ENCODE data around the gene KCNAB1.
"Not testable (repeated sequence)": the region's sequence is repeated elsewhere in the genome, so short reads cannot be mapped to it uniquely, and the experiment has no call there.

Gene KCNAB1

GRCh38 chr3:156180077-156180476 lies 59.7 kb downstream of the KCNAB1 start:
- DNase-seq: no peak

DNA sequence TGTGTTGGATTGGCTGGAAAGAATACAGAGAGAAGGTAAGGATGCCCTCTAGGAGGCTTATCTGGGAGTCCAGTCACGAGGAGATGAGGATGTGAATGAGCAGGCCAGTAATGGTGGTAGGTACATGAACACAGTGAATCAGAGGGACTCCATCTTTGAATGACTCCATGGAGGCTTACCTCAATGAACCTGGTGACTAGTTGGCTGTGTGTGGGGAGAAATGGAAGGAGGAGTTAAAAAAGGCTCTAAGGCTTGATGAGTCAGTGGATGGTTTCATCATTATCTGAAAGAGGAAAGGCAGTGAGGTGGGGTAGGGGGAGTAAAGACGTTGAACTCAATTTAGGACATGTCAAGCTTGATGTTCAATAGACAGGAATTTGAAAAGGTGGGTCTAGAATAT lies 61.1 kb downstream of the KCNAB1 start:
- peak; percentile 1 for DNase-seq

GRCh38 chr3:156183396-156183795 lies 63.0 kb downstream of the KCNAB1 start:
- DNase-seq: no peak

DNA sequence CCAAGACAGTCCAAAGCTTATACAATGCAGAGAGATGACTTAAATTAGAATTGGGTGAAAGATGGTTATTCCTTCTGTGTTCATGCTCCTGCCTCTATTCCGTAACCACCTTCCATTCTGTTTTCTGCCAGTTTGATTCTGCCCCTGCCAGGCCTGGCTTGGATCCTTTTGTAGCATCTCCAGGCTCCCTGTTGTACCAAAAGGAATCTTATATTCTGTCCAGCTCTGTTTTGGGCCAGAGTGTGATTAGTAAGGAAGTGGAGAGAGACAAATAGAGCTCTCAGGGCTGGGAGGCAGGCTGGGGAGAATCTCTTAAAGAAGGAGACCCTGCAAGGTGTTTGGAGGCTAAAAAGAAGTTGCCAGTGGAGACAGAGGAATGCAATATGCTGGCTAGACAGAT lies 63.8 kb downstream of the KCNAB1 start:
- DNase-seq: no peak

DNA sequence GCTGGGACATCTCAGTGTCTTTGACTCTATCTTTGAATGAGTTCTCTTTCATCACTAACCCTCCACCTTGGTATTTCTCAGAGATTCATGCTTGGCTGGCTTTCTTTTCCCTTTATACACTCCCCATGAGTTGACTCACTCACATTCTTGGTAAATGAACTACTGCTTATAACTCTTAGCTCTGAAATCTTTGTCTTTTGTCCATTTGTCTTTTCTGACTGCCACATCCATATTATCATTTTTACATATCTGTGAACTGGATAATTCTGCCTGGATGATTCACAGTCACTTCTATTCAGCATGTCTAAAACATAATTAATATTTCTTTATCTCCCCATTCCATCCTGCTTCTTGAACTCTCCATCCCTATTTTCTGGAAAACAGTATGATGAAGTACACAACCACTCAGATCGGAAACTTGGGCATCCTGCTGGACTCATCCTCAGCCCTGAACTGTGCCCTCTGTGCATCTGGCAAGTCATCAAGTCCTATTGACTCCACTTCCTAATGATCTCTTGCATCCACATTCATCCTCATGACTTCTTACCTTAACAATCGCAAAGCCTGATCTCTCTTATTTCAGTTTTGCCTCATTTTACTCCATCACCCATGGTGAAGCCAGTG lies 66.9 kb downstream of the KCNAB1 start:
- DNase-seq: no peak

GRCh38 chr3:156188757-156189156 lies 68.4 kb downstream of the KCNAB1 start:
- DNase-seq: no peak

- DNase-seq: no peak
Observed at GRCh38 chr3:156189927-156190326, 69.5 kb downstream of the KCNAB1 start.

- DNase-seq: not testable (repeated sequence)
Observed at GRCh38 chr3:156194945-156195344, 74.6 kb downstream of the KCNAB1 start.

- peak; percentile 32 for DNase-seq
Observed at GRCh38 chr3:156197152-156197551, 76.8 kb downstream of the KCNAB1 start.

DNA sequence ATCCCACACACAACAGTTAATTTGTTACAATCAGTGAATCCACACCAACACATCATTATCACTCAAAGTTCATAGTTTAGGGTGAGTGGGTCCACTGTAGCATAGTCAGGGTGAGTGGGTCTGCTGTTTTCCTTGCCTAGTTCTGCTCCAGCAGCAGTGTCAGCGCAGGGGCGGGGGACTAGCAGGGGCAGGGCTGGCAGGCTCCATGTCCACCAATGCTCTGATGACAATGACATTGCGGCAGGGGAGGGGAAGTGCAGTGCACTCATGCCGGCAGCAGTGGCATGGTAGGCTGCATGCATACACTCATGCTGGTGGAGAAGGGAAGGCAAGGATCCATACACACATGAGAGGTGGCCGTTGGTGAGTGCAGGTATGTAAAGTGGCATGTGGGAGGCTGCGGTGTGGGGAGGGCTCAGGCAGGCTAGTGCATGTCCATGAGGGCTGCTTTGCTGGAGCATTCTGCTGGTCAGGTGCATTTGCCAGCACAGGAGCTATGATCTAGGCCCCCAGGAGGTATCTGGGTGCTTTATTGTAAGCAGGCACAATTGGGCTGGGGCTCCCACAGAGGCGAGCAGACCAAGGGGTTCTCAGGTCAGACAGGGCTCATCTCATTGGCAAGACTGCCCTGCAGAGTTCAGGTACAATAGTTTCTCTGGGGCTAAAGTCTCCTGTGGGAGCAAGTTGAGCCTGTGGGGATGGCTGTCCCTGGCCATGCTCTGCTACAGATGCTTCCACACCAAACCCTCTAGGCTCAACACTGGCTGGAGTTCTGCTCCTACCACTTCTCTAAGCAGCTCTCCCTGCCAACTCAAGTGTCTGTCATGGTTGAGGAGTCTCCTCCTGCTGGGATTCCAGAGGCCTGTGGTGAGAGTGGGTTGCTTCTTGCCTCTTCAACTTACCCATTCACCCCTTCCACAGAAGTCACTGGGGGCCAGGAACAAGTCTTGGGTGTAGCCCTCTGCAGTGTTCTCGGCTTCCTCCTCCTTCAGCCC lies 81.3 kb downstream of the KCNAB1 start:
- DNase-seq: no peak

- no peak for DNase-seq
Observed at GRCh38 chr3:156206157-156206556, 85.8 kb downstream of the KCNAB1 start.

DNA sequence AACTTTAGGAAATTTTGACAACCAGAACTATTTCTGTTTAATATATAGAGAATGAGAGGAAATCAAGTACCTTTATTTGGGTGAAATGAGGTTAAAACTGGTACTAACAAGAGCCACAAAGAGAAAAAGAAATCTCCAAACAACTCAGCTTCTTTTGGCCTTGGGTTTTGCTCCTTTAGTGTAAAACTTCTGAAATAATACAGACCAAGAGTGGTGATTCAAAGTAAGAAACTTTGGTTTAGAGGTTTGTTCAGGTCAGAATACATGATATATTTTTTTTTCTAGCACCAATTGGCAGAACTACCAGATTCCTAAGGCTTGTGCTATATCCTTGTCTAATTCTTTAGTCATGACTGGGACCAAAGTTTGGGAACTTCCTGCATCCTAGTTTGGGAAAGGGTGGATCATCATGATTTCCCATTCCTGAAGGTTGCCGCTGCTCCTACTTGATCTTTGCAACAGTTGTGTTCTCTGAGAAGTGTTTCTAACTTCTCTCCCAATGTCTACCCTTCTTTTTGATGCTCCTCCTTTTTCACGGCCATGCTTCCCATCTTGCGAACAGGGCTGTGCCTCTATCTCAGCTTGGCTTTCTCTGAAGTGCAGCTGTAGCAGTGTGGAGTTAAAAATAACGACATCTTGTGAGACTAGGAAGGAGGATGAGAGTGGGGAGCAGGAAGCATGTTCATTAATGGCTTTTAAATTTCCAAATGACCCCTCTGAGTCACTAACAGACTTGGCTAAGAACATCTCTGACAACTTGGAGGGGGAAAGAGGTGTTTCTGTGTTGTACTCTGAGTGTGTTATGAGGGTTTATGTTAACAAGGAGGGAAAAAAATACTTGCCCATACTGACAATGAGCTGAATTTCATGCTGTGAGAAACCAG lies 87.7 kb downstream of the KCNAB1 start:
- DNase-seq: no peak

GRCh38 chr3:156209631-156210335 lies 89.4 kb downstream of the KCNAB1 start:
- DNase-seq: no peak

GRCh38 chr3:156211583-156211982 lies 91.2 kb downstream of the KCNAB1 start:
- no peak for DNase-seq

GRCh38 chr3:156214676-156215075 lies 94.3 kb downstream of the KCNAB1 start:
- no peak for DNase-seq

DNA sequence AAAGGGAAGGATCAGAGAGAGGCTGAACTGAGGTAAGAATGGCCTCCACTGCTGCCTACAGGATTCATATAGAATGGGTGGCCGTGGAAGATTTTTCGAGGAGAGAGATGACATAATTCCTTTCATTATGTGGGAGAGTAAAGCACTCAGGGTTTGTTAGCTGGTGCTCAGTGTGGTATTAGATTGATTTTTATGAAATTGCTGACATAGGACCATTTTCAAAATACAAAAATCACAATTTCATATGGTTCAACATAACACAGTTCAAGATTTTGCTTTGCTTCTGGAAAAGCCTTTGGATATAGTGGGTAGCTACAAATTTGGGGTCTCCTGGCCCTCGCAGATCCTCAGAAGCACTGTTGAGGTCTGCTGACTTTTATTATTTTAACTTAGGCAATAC lies 95.4 kb downstream of the KCNAB1 start:
- DNase-seq: no peak

DNA sequence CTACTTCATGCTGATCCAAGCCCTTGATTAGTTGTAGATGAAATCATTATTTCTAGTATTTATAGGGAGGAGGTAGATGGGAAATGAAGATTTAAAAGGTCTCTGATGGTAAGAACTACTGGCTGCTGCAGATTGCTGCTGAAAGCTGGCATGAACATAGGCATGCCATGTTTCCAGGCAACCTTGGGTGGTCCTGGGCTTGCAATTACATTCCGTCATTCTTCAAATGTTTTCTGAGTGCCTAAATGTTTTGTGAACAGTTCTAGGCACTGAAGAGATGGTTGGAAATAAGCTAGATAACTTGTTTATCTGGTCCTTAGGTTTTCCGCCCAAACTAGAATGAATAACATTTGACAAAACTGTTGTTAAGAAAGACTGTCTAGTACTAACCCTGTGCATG lies 95.8 kb downstream of the KCNAB1 start:
- DNase-seq: no peak

- no peak for DNase-seq
Observed at GRCh38 chr3:156216852-156217251, 96.5 kb downstream of the KCNAB1 start.

DNA sequence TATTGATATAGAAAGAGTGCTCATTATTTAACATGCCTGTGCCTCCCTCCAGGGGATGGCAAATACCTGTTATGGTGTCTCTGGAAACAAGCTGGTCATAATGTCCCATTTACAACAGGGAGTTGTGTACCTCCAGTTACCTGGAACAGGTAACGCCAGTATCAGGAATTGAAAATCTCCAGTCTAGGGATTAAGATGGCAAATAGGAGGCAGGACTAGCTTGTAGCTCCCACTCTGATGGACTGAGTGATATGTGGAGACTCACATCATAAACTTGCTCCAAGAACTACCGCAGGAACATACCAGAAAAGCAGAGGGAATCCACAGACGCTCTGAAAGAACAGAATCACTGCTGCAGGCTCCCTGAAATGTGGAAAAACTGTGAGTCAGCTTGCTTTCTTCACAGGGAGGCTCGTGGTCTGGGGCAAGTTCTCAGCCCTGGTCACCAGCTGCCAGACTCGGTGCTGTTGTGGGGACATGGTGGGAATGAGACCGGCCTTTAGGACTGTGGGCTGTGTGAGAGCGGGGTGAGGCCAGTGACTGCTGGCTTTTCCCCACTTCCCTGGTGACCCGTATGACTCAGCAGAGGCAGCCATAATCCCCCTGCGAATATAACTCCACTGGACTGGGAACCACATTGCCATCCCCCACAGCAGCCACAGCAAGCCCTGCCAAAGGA lies 97.4 kb downstream of the KCNAB1 start:
- no peak for DNase-seq

DNA sequence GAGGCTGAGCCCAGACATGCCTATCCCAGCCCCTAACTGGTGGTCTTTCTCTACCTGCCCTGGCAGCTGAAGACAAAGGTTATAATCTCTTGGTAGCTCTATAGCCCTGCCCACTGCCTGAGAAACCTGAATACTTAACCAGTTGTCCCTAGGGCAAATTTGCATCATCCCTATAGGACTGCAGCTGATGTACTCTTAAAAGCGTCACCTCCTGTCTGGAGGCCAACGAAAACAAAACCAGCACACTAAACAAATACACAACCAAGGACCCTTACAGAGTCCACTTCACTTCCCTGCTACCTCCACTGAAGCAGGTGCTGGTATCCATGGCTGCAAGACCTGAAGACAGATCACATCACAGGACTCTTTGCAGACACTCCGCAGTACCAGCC lies 98.0 kb downstream of the KCNAB1 start:
- no peak for DNase-seq

GRCh38 chr3:156222381-156222780 lies 102.0 kb downstream of the KCNAB1 start:
- DNase-seq: not testable (repeated sequence)

DNA sequence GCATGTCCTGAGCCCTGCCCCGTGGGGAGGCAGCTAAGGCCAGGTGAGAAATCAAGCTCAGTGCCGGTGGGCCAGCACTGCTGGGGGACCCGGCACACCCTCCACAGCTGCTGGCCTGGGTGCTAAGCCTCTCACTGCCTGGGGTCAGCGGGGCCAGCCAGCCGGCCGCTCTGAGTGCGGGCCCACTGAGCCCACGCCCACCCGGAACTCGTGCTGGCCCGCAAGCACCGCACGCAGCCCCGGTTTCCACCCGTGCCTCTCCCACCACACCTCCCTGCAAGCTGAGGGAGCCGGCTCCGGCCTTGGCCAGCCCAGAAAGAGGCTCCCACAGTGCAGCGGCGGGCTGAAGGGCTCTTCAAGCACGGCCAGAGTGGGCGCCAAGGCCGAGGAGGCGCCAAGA lies 103.7 kb downstream of the KCNAB1 start:
- not testable (repeated sequence) for DNase-seq
